ENCODE data around the gene NR1D1.

The NR1D1 gene

DNA sequence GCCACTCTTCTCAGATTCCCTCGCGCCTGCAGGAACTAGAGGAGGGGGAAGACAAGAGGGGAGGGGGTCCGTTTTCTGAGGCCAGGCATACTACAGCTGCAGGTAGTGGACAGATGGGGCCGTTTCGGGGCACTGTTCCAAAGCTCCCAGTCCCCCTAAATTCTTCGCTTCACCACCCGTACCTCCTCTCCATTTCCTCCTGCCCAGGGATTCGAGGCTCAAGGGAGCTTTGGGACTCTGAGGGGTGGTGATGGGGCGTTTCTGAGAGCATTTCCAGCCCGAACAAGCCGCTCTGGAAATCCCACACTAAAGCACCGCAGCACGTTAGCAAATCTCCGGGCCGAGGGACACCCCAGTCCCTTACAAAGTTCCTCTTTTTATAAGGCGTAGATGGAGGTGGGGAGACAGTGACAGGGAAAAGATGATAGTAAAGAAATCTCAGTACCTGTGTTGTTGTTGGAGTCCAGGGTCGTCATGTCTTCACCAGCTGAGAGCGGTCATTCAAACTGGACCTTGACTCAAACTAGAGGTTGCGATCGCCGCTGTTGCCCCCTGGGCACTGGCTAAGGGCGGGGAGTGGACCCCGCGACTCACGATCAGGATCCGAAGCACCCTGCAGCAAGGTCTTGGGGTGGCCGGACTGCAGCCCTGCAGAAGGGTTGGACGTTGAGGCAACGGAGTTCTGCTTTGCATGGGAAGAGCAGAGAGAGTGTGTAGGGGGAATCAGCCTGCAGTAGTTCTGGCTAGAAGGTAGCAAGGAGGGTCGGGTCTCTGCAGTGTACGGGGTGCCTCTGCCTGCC is 570 bp downstream of the NR1D1 start:
- no peak for DNase-seq (ENCODE audit: extremely low spot score)
- no peak for TF ChIP-seq L3MBTL2 (conservative IDR thresholded peaks at IDR 0.05)
- no peak for TF ChIP-seq CTBP1 (IDR thresholded peaks at IDR 0.05; ENCODE audit: borderline replicate concordance)
- TF ChIP-seq ELF4 (IDR thresholded peaks at IDR 0.05): no peak
- no peak for TF ChIP-seq SUZ12 (IDR thresholded peaks at IDR 0.05)
- TF ChIP-seq FOXK2 (IDR thresholded peaks at IDR 0.05): no peak
- TF ChIP-seq TARDBP (IDR thresholded peaks at IDR 0.05): no peak
- POLR2A ChIA-PET: interaction anchor here (0.6 to 6.7 kb wide), 17 partner anchors 10 to 119 kb away, joined by 3 to 95 read pairs (median 3); partner anchors contain the start of genes CASC3, MED24 and PSMD3
- CTCF ChIA-PET: interaction anchor here (0.9 to 4.0 kb wide), 10 partner anchors 11 to 86 kb away, joined by 3 to 19 read pairs (median 4); partner anchors contain the start of gene MED24

DNA sequence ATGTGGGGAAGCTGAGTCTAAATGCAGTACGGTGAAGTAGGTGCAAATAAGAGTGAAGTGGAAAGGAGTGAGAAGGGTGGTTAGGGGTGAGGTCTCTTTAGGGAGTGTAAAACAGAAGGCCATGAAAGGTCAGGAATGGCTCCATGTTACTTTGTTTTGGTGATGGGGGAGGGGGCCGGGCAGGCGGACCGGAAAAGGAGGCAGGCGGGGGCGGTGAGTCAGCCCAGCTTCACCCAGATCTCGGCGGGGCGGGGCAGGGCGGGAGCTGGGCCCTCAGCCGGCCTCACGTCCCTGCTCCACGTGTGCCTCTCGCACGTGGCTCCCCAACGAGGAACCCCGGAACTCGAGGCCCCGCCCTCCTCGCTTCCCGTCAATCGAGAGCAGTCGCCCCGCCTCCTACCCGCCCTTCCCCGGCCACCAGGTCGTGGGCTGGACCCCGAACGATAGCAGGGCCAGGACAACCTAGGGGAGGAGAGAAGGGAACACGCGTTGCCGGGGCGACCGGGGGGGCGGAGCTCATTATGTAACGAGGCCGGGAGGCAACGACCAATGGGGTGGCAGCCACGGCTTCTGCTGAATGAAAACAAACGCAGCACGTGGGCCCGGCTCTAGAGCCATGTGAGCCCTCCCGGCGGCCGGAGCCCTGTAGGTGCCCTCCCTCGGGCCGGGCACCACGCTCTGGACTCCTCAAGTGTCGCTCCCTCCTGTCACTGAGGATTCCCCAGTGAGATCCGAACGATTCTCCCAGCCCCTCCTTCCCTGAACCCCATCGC is 1.4 kb downstream of the NR1D1 start:
- TF ChIP-seq LEF1 (IDR thresholded peaks at IDR 0.05; ENCODE audit: borderline replicate concordance): no peak; the same call in 1 of the 2 replicates
- peak; percentile 96 for TF ChIP-seq L3MBTL2 (conservative IDR thresholded peaks at IDR 0.05)
- no peak for TF ChIP-seq NFRKB (IDR thresholded peaks at IDR 0.05)
- TF ChIP-seq HDGF (IDR thresholded peaks at IDR 0.05; ENCODE audit: borderline replicate concordance): no peak
- TF ChIP-seq BHLHE40 (IDR thresholded peaks at IDR 0.05; ENCODE audit: borderline replicate concordance): no peak
- TF ChIP-seq, protein P1, sequence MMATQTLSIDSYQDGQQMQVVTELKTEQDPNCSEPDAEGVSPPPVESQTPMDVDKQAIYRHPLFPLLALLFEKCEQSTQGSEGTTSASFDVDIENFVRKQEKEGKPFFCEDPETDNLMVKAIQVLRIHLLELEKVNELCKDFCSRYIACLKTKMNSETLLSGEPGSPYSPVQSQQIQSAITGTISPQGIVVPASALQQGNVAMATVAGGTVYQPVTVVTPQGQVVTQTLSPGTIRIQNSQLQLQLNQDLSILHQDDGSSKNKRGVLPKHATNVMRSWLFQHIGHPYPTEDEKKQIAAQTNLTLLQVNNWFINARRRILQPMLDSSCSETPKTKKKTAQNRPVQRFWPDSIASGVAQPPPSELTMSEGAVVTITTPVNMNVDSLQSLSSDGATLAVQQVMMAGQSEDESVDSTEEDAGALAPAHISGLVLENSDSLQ (IDR thresholded peaks at IDR 0.05): peak; percentile 36; the same call in 1 of the 2 replicates
- no peak for TF ChIP-seq ELF4 (IDR thresholded peaks at IDR 0.05)
- no peak for TF ChIP-seq FOXA1 (IDR thresholded peaks at IDR 0.05)
- ChIA-PET POLR2A (interaction anchor here (0.7 to 6.7 kb wide), 8 partner anchors 9 to 120 kb away, joined by 3 to 95 read pairs (median 3); partner anchors contain the start of genes CASC3, MED24, PSMD3 and WIPF2), CTCF (interaction anchor here (0.8 to 1.9 kb wide), 4 partner anchors 13 to 14 kb away, joined by 5 to 10 read pairs (median 8); no protein-coding TSS in a partner anchor)
- peak; percentile 80 for DNase-seq (ENCODE audit: extremely low spot score)

DNA sequence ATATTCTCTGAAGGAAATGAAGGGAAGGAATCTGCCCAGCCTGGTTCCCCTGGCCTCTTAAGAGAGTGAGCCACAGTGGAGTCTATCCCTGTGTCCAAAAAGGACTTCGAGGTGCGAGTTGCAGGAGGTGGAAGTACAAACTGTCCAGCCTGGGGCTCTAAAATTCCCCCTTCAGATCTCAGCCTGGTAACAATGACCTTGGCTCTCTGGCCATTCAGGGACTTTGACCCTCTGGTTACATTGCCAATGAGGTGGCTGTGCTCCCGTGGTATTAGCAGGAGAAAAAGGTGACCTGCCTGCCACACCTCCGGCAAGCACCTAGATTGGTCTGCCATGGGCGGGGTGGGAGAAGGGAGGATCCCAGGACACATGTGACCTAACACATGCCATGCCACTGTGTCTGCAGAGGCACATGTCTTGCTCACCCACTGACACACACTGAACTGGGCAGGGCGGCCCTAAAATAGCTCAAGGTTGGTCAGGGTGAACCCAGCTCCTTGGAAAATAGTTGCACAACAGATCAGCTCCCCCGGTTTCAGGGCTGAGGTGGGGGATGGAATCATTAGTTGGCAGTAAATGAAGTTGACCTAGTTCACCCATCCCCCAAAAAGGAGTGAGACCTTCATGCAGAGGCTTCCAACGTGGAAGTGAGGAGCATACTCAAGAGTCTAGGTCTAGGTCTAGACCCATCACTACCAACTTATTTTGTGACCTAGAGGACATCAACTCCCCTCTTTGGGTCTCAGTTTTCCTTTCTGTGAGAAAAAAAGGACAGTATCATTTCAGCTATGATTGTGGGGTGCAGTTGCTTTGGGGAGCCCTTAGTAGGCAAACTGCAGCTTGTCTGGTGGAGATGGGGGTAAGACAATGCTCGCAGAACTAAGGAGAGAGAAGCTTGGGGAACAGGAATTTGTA is 2.2 kb downstream of the NR1D1 start:
- CTCF ChIA-PET: interaction anchor here (0.5 to 2.3 kb wide), 6 partner anchors 12 to 23 kb away, joined by 3 to 8 read pairs (median 6); no protein-coding TSS in a partner anchor
- TF ChIP-seq ZNF384 (IDR thresholded peaks at IDR 0.05) (no peak), TARDBP (IDR thresholded peaks at IDR 0.05) (no peak), BHLHE40 (IDR thresholded peaks at IDR 0.05; ENCODE audit: borderline replicate concordance) (no peak), SUZ12 (IDR thresholded peaks at IDR 0.05) (no peak), NFRKB (IDR thresholded peaks at IDR 0.05) (no peak), L3MBTL2 (conservative IDR thresholded peaks at IDR 0.05) (no peak), CTBP1 (IDR thresholded peaks at IDR 0.05; ENCODE audit: borderline replicate concordance) (no peak), FOXA1 (IDR thresholded peaks at IDR 0.05) (no peak), FOXK2 (IDR thresholded peaks at IDR 0.05) (no peak), LEF1 (IDR thresholded peaks at IDR 0.05; ENCODE audit: borderline replicate concordance) (no peak), ELF4 (IDR thresholded peaks at IDR 0.05) (no peak), SP1 (IDR thresholded peaks at IDR 0.05) (no peak), ARNT (IDR thresholded peaks at IDR 0.05) (no peak), HDGF (IDR thresholded peaks at IDR 0.05; ENCODE audit: borderline replicate concordance) (no peak), FOXM1 (IDR thresholded peaks at IDR 0.05; ENCODE audit: borderline replicate concordance) (no peak)
- TF ChIP-seq, protein P1 (IDR thresholded peaks at IDR 0.05): no peak
- POLR2A ChIA-PET: interaction anchor here (0.7 to 6.7 kb wide), 7 partner anchors 8 to 121 kb away, joined by 3 to 95 read pairs (median 4); partner anchors contain the start of genes CASC3, MED24, PSMD3 and WIPF2
- no peak for DNase-seq (ENCODE audit: extremely low spot score)

DNA sequence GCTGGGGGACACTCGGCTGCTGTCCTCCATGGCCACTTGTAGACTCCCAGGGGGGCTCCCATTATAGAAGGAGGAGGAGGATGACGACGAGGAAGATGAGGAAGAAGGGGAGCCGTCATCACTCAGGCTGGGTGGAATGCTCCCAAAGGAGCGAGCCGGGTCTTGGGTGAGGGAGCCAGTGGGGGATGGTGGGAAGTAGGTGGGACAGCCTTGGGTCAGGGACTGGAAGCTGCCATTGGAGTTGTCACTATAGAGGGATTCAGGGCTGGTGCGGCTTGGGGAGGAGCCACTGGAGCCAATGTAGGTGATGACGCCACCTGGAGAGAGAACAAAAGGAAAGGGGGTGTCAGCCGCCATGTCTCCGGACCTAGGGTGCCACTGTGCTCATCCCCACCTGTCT is 3.3 kb downstream of the NR1D1 start:
- TF ChIP-seq ARNT (IDR thresholded peaks at IDR 0.05): no peak
- CTCF ChIA-PET: interaction anchor here (0.6 to 2.3 kb wide), 4 partner anchors 11 to 106 kb away, joined by 3 to 8 read pairs (median 6); no protein-coding TSS in a partner anchor
- POLR2A ChIA-PET: interaction anchor here (0.7 kb wide), 1 partner anchor 26 kb away, joined by 3 read pairs; no protein-coding TSS in a partner anchor
- DNase-seq (ENCODE audit: extremely low spot score): no peak

DNA sequence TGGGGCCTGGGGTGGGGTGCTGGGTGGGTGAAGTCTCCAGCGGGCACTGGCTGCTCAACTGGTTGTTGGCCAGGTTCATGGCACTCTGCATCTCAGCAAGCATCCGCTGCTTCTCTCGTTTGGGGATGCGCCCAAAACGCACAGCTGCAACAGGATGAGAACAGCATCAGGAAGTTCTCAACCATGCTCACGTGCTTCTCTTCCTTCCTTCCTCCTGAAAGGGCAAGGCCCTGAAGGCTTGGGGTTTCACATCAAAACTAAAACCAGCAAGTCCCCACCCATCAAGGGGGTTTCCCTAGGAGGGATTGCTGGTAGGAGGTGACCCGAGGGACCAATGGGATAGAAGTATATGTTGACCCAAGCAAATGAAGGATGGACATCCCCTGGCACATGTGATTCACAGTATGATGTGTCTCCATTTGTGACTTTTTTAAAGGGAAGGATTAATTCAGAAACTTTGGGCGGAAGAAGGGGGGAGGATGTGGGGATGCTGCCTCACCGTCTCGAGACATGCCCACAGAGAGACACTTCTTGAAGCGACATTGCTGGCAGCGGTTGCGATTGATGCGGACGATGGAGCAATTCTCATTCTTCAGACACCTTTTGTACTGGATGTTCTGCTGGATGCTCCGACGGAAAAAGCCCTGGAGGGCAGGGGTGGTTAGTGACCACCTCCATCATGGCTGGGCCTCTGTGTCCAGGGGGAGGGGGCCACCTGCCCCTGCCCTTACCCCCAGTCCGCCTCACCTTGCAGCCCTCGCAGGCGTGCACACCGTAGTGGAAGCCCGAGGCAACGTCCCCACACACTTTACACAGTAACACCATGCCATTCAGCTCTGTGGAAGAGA is 4.2 kb downstream of the NR1D1 start:
- DNase-seq (ENCODE audit: extremely low spot score): no peak
- TF ChIP-seq CTBP1 (IDR thresholded peaks at IDR 0.05; ENCODE audit: borderline replicate concordance): no peak
- TF ChIP-seq LEF1 (IDR thresholded peaks at IDR 0.05; ENCODE audit: borderline replicate concordance): no peak
- no peak for TF ChIP-seq SP1 (IDR thresholded peaks at IDR 0.05)
- TF ChIP-seq L3MBTL2 (conservative IDR thresholded peaks at IDR 0.05): no peak
- no peak for TF ChIP-seq SUZ12 (IDR thresholded peaks at IDR 0.05)
- TF ChIP-seq, protein P1 (IDR thresholded peaks at IDR 0.05): no peak
- ChIA-PET CTCF (interaction anchor here (2.3 kb wide), 1 partner anchor 21 kb away, joined by 8 read pairs; no protein-coding TSS in a partner anchor), POLR2A (interaction anchor here (1.3 kb wide), 1 partner anchor 18 kb away, joined by 3 read pairs; no protein-coding TSS in a partner anchor)
